HepG2 (cell line): ENCODE measurements around the gene ZNF544. TPM values are rescaled to one million over a fixed set of nuclear protein-coding genes. Genes with fewer than 3 reads are reported as not detected.

ENCODE experiments used
- FOXM1 ChIP-seq: sonication (generic); formaldehyde crosslinking; IDR thresholded peaks from 2 replicates; pipeline ENCODE4 v1.5.0; 2020; ENCODE audit warnings: missing genetic modification reagents
- GZF1 ChIP-seq: sonication (generic); formaldehyde crosslinking; IDR thresholded peaks from 2 replicates; pipeline ENCODE4 v1.5.1; 2020; ENCODE audit warnings: mild to moderate bottlenecking, missing genetic modification reagents
- HOXA5 ChIP-seq: sonication (generic); formaldehyde crosslinking; IDR thresholded peaks from 2 replicates; pipeline ENCODE4 v1.4.0; 2020; ENCODE audit warnings: missing genetic modification reagents
- KLF11 ChIP-seq: IDR thresholded peaks from 2 replicates; pipeline ENCODE4 v1.6.1; 2016; ENCODE audit warnings: missing compliant biosample characterization
- MYNN ChIP-seq: sonication (generic); formaldehyde crosslinking; IDR thresholded peaks from 2 replicates; pipeline ENCODE4 v1.4.0; 2020; ENCODE audit warnings: mild to moderate bottlenecking, low read depth, missing genetic modification reagents
- NFYB ChIP-seq: sonication (generic); formaldehyde crosslinking; IDR thresholded peaks from 2 replicates; pipeline ENCODE4 v1.4.0; 2020; ENCODE audit warnings: missing genetic modification reagents
- PPARG ChIP-seq: conservative IDR thresholded peaks from 2 replicates; pipeline ENCODE4 v1.6.1; 2016; ENCODE audit warnings: missing biosample characterization, missing genetic modification reagents
- RBFOX2 ChIP-seq: fragments of 200-400 bp; formaldehyde crosslinking; IDR thresholded peaks from 2 replicates; pipeline ENCODE4 v1.6.1; 2017; ENCODE audit warnings: low read depth, mild to moderate bottlenecking, low read length
- RXRB ChIP-seq: IDR thresholded peaks from 2 replicates; pipeline ENCODE4 v1.6.1; 2016; ENCODE audit warnings: borderline replicate concordance, missing genetic modification reagents, missing compliant biosample characterization
- ZBTB10 ChIP-seq: sonication (generic); formaldehyde crosslinking; IDR thresholded peaks from 2 replicates; pipeline ENCODE4 v1.4.0; 2020; ENCODE audit warnings: missing genetic modification reagents, borderline replicate concordance
- ZNF253 ChIP-seq: sonication (generic); formaldehyde crosslinking; IDR thresholded peaks from 2 replicates; pipeline ENCODE4 v1.8.0; 2022; ENCODE audit warnings: mild to moderate bottlenecking, missing genetic modification reagents, borderline replicate concordance
- ZNF552 ChIP-seq: sonication (generic); formaldehyde crosslinking; IDR thresholded peaks from 2 replicates; pipeline ENCODE4 v1.9.0; 2022; ENCODE audit warnings: missing genetic modification reagents, mild to moderate bottlenecking, borderline replicate concordance
- ZNF572 ChIP-seq: sonication (generic); formaldehyde crosslinking; IDR thresholded peaks from 2 replicates; pipeline ENCODE4 v1.5.1; 2020; ENCODE audit warnings: mild to moderate bottlenecking, missing genetic modification reagents
- polyA plus RNA-seq, 8 experiments: library from polyadenylated mRNA; depleted of rRNA in 3 of 8; stranded (reverse) in 7 of 8; unstranded in 1 of 8; fragments of >200 nt; fragmentation: Illumina TruSeq in 4 of 8; extraction: Trizol in 4 of 8; gene quantifications; 2 replicates each; pipeline versions ENCODE4 v1.2.1 to v1.2.3, GENCODE V29; 2011 to 2016; ENCODE audit warnings: low read depth in 4 of 8, missing spikeins in 1 of 8, mixed read lengths in 1 of 8; ENCODE audit not compliant: insufficient read depth in 1 of 8
- total RNA-seq, 5 experiments: library from RNA; depleted of rRNA; stranded (reverse); fragments of >200 nt; fragmentation: Illumina TruSeq; extraction: Trizol; gene quantifications; 2 replicates each; pipeline ENCODE4 v1.2.3, GENCODE V29; 2016; ENCODE audit warnings: low read depth in 1 of 5
- TF ChIP-seq, protein P1 (sequence below): sonication (generic); formaldehyde crosslinking; IDR thresholded peaks from 2 replicates; pipeline ENCODE4 v1.4.0; 2020; ENCODE audit warnings: missing genetic modification reagents
- TF ChIP-seq, protein P2 (sequence below): sonication (generic); formaldehyde crosslinking; IDR thresholded peaks from 2 replicates; pipeline ENCODE4 v1.8.0; 2022; ENCODE audit warnings: missing genetic modification reagents, mild to moderate bottlenecking, borderline replicate concordance
- TF ChIP-seq, protein P3 (sequence below): sonication (generic); formaldehyde crosslinking; IDR thresholded peaks from 2 replicates; pipeline ENCODE4 v1.5.1; 2020; ENCODE audit warnings: missing genetic modification reagents, mild to moderate bottlenecking, borderline replicate concordance

The ZNF544 gene
- total and polyA plus RNA-seq, 2 of the 13 experiments (the other 11 are each of a cell fraction or from before 2014, with no cell fraction given) = 13.1 to 17.0 TPM

GRCh38 chr19:58305065-58305931 lies 76.6 kb downstream of the ZNF544 start, which contains the start of gene ERVK3-1 (continued):
- TF ChIP-seq, protein P1, sequence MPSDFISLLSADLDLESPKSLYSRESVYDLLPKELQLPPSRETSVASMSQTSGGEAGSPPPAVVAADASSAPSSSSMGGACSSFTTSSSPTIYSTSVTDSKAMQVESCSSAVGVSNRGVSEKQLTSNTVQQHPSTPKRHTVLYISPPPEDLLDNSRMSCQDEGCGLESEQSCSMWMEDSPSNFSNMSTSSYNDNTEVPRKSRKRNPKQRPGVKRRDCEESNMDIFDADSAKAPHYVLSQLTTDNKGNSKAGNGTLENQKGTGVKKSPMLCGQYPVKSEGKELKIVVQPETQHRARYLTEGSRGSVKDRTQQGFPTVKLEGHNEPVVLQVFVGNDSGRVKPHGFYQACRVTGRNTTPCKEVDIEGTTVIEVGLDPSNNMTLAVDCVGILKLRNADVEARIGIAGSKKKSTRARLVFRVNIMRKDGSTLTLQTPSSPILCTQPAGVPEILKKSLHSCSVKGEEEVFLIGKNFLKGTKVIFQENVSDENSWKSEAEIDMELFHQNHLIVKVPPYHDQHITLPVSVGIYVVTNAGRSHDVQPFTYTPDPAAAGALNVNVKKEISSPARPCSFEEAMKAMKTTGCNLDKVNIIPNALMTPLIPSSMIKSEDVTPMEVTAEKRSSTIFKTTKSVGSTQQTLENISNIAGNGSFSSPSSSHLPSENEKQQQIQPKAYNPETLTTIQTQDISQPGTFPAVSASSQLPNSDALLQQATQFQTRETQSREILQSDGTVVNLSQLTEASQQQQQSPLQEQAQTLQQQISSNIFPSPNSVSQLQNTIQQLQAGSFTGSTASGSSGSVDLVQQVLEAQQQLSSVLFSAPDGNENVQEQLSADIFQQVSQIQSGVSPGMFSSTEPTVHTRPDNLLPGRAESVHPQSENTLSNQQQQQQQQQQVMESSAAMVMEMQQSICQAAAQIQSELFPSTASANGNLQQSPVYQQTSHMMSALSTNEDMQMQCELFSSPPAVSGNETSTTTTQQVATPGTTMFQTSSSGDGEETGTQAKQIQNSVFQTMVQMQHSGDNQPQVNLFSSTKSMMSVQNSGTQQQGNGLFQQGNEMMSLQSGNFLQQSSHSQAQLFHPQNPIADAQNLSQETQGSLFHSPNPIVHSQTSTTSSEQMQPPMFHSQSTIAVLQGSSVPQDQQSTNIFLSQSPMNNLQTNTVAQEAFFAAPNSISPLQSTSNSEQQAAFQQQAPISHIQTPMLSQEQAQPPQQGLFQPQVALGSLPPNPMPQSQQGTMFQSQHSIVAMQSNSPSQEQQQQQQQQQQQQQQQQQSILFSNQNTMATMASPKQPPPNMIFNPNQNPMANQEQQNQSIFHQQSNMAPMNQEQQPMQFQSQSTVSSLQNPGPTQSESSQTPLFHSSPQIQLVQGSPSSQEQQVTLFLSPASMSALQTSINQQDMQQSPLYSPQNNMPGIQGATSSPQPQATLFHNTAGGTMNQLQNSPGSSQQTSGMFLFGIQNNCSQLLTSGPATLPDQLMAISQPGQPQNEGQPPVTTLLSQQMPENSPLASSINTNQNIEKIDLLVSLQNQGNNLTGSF (CRISPR knock-in tag) = peak; percentile 75
- TF ChIP-seq, protein P2, sequence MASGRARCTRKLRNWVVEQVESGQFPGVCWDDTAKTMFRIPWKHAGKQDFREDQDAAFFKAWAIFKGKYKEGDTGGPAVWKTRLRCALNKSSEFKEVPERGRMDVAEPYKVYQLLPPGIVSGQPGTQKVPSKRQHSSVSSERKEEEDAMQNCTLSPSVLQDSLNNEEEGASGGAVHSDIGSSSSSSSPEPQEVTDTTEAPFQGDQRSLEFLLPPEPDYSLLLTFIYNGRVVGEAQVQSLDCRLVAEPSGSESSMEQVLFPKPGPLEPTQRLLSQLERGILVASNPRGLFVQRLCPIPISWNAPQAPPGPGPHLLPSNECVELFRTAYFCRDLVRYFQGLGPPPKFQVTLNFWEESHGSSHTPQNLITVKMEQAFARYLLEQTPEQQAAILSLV (CRISPR knock-in tag) = peak; percentile 81
- TF ChIP-seq, protein P3, sequence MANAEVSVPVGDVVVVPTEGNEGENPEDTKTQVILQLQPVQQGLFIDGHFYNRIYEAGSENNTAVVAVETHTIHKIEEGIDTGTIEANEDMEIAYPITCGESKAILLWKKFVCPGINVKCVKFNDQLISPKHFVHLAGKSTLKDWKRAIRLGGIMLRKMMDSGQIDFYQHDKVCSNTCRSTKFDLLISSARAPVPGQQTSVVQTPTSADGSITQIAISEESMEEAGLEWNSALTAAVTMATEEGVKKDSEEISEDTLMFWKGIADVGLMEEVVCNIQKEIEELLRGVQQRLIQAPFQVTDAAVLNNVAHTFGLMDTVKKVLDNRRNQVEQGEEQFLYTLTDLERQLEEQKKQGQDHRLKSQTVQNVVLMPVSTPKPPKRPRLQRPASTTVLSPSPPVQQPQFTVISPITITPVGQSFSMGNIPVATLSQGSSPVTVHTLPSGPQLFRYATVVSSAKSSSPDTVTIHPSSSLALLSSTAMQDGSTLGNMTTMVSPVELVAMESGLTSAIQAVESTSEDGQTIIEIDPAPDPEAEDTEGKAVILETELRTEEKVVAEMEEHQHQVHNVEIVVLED (CRISPR knock-in tag) = peak; percentile 97
- no peak for TF ChIP-seq ZBTB10 (CRISPR knock-in tag)
- TF ChIP-seq RBFOX2 = peak; percentile 89
- TF ChIP-seq ZNF552 (CRISPR knock-in tag) = no peak; the same call in 1 of the 2 replicates
- no peak for TF ChIP-seq GZF1 (CRISPR knock-in tag)
- no peak for TF ChIP-seq KLF11 (CRISPR knock-in tag)
- TF ChIP-seq NFYB (CRISPR knock-in tag) = peak; percentile 55
- TF ChIP-seq RXRB = peak; percentile 65
- no peak for TF ChIP-seq MYNN
- no peak for TF ChIP-seq ZNF253 (CRISPR knock-in tag)
- no peak for TF ChIP-seq HOXA5 (CRISPR knock-in tag)
- no peak for TF ChIP-seq ZNF572 (CRISPR knock-in tag)
- 0 out of 2 replicates have a peak, but pooled peaks have one; percentile 14 for TF ChIP-seq PPARG (CRISPR knock-in tag)
- no peak; the same call in 1 of the 2 replicates for TF ChIP-seq FOXM1 (CRISPR knock-in tag)
